NB4 (cell line): ENCODE measurements around the gene SPON1.

ENCODE experiments used
- DNase-seq: peaks from one replicate; pipeline ENCODE4 v3.0.0; 2010; ENCODE audit warnings: low read depth
- H3K4me3 ChIP-seq: one replicate; pipeline ENCODE4 v1.5.1; 2011; ENCODE audit warnings: mild to moderate bottlenecking, low read depth, low read length, moderate library complexity
- CTCF ChIP-seq: IDR thresholded peaks from one replicate; pipeline ENCODE4 v1.5.1; 2012; ENCODE audit warnings: low read depth, low read length
- MAX ChIP-seq: IDR thresholded peaks from 2 replicates; pipeline ENCODE4 v1.6.1; 2011; ENCODE audit warnings: low read depth, low read length
- MYC ChIP-seq: IDR thresholded peaks from 2 replicates; pipeline ENCODE4 v1.6.1; 2011; ENCODE audit warnings: low read depth, low read length
- POLR2A ChIP-seq: IDR thresholded peaks from 2 replicates; pipeline ENCODE4 v1.6.1; 2011; ENCODE audit warnings: mild to moderate bottlenecking; ENCODE audit not compliant: insufficient read length; ENCODE audit errors: extremely low read depth

Gene SPON1

DNA sequence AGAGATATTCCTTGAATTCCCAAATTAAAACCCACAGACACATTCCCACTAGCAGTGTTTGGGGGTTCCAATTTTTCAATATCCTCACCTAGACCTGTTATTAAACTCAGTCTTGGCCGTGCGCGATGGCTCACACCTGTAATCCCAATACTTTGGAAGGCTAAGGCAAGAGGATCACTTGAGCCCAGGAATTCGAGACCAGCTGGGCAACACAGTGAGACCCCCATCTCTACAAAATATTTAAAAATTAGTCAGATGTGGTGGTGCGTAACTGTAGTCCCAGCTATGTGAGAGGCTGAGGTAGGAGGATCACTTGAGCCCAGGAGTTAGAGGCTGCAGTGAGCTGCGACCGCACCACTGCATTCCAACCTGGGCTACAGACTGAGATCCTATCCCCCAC, 343.1 kb downstream of the SPON1 start:
- H3K4me3 ChIP-seq = no peak overlapping the region
- TF ChIP-seq MAX (no peak), CTCF (no peak), POLR2A (no peak), MYC (no peak)
- no peak for DNase-seq

DNA sequence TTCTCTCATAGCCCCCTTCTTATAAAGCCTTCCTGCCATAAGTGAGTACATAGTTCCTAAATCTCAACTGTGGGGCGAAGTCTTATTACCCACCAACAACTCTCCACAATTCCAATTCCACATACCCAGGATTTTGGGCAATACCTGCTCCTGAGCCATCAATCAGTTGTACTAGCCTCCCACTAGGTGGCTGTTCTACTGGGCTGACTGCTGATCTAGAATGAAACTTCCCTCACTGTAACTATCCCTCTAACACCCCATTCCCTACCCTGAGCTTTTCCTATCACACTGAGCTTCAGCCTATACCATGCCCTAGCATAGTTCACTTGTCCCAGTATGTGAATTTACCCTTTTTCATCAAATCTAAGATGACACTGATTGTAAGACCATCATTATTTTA, 344.0 kb downstream of the SPON1 start:
- no peak for DNase-seq
- H3K4me3 ChIP-seq = no peak overlapping the region
- TF ChIP-seq MYC = no peak
- no peak for TF ChIP-seq POLR2A
- TF ChIP-seq CTCF = no peak
- no peak for TF ChIP-seq MAX

- no peak overlapping the region for H3K4me3 ChIP-seq
- peak; percentile 59 for DNase-seq
Observed at GRCh38 chr11:14308114-14308896, 345.8 kb downstream of the SPON1 start.

GRCh38 chr11:14308897-14309387, 346.4 kb downstream of the SPON1 start:
- no peak overlapping the region for H3K4me3 ChIP-seq
- DNase-seq = no peak
- no peak for TF ChIP-seq MYC
- no peak for TF ChIP-seq MAX

More at GRCh38 chr11:14308114-14308896, 345.8 kb downstream of the SPON1 start:
- TF ChIP-seq CTCF (peak; percentile 55), POLR2A (no peak)

DNA sequence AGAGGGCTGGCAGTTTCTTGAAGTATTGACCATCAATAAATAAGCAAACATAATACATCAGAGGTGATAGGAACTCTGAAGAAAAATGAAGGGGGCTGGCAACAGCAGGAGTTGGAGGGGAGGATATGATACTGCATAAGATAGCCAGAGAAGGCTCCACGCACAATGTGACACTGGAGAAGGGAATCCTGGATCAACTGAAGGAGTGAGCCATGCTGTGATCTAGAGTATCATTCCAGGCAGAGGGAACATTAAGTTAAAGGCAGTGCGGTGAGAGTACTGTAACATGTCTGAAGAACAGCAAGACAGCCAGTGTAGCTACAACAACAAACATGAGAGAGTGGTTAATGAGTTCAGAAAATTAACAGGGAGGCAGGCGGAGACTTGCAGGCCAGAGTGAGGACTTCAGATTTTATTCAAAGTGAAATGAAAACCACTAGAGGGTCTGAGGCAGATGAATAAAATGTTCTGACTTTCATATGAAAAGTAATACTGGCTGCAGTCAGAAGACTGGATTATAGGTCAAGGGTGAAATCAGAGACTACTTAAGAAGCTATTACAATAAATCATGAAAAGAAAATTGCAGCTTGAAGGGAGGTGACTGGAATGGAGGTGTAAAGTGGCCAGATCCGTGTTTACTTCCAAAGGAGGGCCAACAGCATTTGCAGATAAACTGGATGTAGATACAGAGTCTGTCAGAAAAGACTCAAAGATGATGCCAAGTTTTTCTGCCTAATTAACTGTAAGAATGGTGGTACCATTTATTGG, 347.1 kb downstream of the SPON1 start:
- TF ChIP-seq MAX (no peak), MYC (no peak), CTCF (no peak)
- DNase-seq = no peak
- H3K4me3 ChIP-seq = no peak overlapping the region

DNA sequence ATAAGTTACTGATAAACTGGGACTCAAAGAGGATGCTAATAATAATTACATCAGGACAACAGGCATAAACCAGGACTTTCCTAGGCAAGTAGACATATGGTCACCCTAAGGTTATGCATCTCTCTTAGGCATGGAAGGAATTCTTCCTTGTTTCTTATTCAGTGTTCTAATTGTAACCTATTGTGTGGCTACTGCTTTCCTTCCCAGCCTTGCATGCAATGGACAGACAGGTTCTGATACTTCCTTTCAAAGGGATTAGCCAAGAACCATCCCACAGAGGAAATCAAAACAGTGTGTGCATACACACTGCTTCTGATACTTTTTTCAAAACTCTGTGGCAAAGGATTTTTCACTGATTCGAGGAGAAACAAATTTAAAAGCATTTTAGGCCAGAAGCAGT, 348.2 kb downstream of the SPON1 start:
- no peak overlapping the region for H3K4me3 ChIP-seq
- TF ChIP-seq POLR2A = no peak
- TF ChIP-seq MYC = no peak
- TF ChIP-seq MAX = no peak
- TF ChIP-seq CTCF = no peak
- no peak for DNase-seq
